NCI-H446 (cell line): ENCODE results near the gene PPP1CA.
A peak's percentile ranks its signal among the peaks of the same experiment; 100 is the strongest.

Experiments used
- DNase-seq, 2 experiments: peaks; one replicate each; lab custom pipeline; 2025; lab: John Stamatoyannopoulos, UW

The PPP1CA gene

GRCh38 chr11:67351275-67352005 lies 50.2 kb downstream of the PPP1CA start:
- DNase-seq, result peak; percentile 12 to 71

DNA sequence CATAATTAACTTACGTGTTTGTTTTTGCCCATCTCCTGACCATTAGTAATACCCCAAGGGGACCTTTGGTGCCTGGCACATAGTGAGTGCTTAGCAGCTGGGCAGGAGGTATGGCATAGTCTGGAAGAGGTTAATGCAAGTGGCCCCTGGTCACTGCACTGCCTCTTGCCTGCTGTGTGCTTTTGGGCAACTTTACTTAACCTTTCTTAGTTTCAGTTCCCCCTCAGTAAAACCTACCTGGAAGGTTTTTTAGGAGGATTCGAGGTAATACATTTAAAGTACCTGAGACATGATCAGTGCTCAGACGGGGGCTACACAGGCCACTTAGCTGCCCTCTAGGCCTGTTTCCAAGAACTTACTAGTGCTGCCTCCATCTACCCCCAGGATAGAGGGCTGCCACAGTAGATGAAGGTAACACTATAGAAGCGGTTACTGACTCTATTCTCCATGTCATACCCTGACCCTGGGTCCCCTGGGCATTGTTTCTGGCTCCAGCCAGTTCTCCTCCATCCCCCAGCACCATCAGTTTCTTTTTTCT lies 51.7 kb downstream of the PPP1CA start:
- DNase-seq, result no peak

DNA sequence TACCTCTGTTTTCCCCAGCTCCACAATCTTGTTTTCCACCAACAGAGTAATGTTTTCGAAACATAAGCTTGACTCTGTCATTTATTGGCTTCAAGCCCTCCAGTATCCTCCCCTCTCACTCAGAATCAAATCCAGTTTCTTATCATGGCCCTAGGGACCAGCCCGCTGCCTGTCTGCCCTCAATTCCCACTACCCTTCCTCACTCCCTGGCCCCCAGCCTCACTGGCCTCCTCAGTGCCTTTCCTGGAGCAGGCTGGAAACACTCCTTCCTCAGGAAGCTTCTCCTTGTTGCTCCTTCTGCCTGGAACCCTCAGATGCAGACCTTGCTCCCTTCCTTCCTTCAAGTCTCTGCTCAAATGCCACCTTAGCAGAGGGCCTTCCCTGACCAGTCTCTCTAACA lies 52.2 kb downstream of the PPP1CA start:
- no peak for DNase-seq

DNA sequence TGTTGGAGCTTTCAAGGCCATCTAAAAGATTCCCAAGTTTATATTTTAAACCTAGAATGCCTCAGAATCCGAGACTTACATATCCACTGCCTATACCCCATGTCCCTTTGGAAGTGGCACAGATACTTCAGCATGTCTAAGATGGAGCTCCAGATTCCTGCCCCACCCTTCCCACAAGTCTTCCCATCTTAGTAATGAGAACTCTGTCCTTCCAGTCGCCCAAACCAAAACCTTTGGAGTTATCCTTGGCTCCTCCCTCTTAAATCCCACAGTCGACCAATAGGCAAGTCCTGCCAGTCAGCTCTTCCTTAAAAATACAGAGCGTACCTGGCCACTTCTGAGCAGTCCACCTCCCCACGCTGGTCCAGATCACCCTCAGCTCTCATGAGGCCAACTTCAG lies 52.6 kb downstream of the PPP1CA start:
- no peak for DNase-seq
